GM10266 (cell line): Measurements from ENCODE around the gene HPCAL4.

Source experiments
- DNase-seq: peaks from one replicate; pipeline ENCODE4 v3.0.0; 2012; ENCODE audit errors: extremely low spot score
- CTCF ChIP-seq: IDR thresholded peaks from 2 replicates; pipeline ENCODE4 v1.5.1; 2012; ENCODE audit warnings: mild to moderate bottlenecking, low read depth; ENCODE audit not compliant: control insufficient read depth, insufficient read depth; ENCODE audit errors: missing control alignments

HPCAL4 gene

GRCh38 chr1:39639305-39640130 lies 51.7 kb downstream of the HPCAL4 start, which contains the start of gene HEYL:
Gene HEYL, minus strand, starts transcription at chr1:39639643. Its CDS starts 18 bp downstream, at chr1:39639625.
- peak; percentile 22 for TF ChIP-seq CTCF
- peak; percentile 82 for DNase-seq

DNA sequence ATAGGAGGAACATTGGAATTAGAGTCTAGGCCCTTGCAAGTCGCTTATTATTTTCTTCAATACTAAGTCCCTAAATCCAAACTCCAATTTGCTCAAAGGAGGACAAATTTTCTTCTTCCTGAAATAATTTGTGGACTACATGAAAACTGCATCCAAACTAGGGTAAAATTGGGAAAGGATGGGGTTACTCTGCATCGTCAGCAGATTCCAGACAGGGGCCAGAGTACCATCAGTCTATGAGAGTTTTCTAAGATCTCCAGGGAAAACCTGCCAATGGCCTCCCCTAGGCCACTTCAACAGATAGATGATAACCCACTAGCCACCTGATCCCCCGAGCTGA lies 52.3 kb downstream of the HPCAL4 start:
- TF ChIP-seq CTCF, result no peak
- DNase-seq, result no peak

GRCh38 chr1:39637361-39637760 lies 53.9 kb downstream of the HPCAL4 start:
- DNase-seq, result no peak
- no peak for TF ChIP-seq CTCF

DNA sequence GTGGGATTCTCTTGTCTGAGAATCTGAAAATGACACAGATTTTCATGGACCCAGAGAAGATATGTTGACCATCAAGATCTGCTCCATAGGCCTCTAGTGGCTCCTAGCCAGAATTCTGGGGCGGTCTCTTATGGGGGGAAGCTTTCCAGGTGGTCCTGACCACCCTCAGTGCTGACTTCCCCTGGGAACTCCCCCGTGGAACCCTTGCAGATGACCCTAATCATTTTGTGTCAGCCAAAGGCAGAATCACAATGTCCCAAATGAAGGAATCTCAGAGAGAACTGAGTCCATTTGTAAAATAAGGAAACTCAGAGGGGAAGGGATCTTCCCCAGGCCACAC lies 55.4 kb downstream of the HPCAL4 start:
- TF ChIP-seq CTCF, result no peak
- DNase-seq, result no peak

DNA sequence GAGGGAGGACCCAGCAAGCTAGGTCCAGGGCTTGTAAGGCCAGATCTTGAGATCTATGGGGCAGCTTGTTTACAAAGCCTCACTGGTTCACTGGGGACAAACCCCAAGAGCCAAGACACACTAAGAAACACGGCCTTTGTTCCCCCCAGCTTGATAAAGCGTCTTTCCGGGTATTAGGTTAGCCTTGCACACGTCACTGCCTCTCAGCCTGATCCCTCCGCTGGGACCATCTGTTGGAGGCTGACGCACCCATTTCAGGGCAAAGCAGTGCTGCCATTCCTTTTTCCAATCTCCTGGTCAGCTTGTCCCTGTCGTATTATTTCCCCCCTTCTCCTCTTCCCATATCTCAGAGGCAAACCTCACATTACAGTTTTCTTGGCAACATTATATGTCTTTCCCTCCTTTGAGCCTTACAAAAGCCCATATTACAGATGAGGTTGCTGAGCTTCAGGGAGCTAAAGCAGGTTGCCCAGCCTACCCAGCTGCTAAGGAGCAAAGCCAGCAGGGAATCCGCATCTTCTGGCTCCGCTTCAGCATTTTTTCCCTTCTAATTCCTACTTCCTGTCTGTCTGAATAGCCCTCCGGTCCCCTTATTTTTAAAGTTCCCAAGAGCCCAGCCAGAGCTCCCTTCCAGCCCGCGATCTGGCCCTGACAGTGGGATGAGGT lies 55.9 kb downstream of the HPCAL4 start:
- no peak for DNase-seq
- no peak for TF ChIP-seq CTCF

- TF ChIP-seq CTCF, result no peak
- no peak for DNase-seq
These were observed 57.8 kb downstream of the HPCAL4 start for GRCh38 chr1:39633422-39633821.
